ENCODE data around the gene COL26A1. TPM values are rescaled to one million over a fixed set of nuclear protein-coding genes. Genes with fewer than 3 reads are reported as not detected.
A peak's percentile ranks its signal among the peaks of the same experiment; 100 is the strongest.

Gene COL26A1
- total and polyA plus RNA-seq, 8 donors: 0.20 to 0.55 (median 0.31) TPM; not detected in 5

GRCh38 chr7:101386558-101387231, 24.0 kb downstream of the COL26A1 start:
- Histone ChIP-seq H3K4me1 (peaks cover 0 to 5% (median 0%) of the 10 kb centered on the region in 4 donors), H3K27me3 (peaks cover 0 to 53% (median 9%) of the 10 kb centered on the region in 3 donors), H3K9me3 (peaks cover 0 to 4% (median 0%) of the 10 kb centered on the region in 4 donors), H3K27ac (no peak overlapping the region), H3K4me3 (no peak overlapping the region), H3K36me3 (no peaks in the 10 kb centered on the region)
- intact Hi-C loops (cut with DNase I; ENCODE audit: low total_unique reads): no loop called here
- TF ChIP-seq EP300 (IDR thresholded peaks at IDR 0.05) (no peak), CTCF (IDR thresholded peaks at IDR 0.05) (no peak), POLR2AphosphoS5 (IDR thresholded peaks at IDR 0.05) (no peak), POLR2A (IDR thresholded peaks at IDR 0.05) (no peak)
- DNase-seq: peak in 1 of 2 donors; percentile 51
- WGBS, 5 donors: 27 to 44% (median 33%) methylated on average over 17 to 21 of the region's 21 CpGs

GRCh38 chr7:101390901-101391301, 28.2 kb downstream of the COL26A1 start:
- TF ChIP-seq CTCF (IDR thresholded peaks at IDR 0.05) (no peak), EP300 (IDR thresholded peaks at IDR 0.05) (no peak), POLR2AphosphoS5 (IDR thresholded peaks at IDR 0.05) (no peak), POLR2A (IDR thresholded peaks at IDR 0.05) (no peak)
- Histone ChIP-seq H3K36me3 (no peaks in the 10 kb centered on the region), H3K4me3 (no peak overlapping the region), H3K9me3 (no peaks in the 10 kb centered on the region), H3K4me1 (peaks cover 0 to 5% (median 0%) of the 10 kb centered on the region in 4 donors), H3K27ac (no peak overlapping the region), H3K27me3 (peaks cover 0 to 89% (median 13%) of the 10 kb centered on the region in 3 donors)
- 37 to 46% (median 43%) methylated on average over 7 of the region's 7 CpGs for WGBS, 5 donors
- intact Hi-C loops (cut with DNase I; ENCODE audit: low total_unique reads): no loop called here
- peak in 1 of 2 donors; percentile 72 for DNase-seq

- H3K4me3 ChIP-seq: no peak overlapping the region
- intact Hi-C loops (cut with DNase I; ENCODE audit: low total_unique reads): no loop called here
Observed at GRCh38 chr7:101391991-101392390, 29.3 kb downstream of the COL26A1 start.

GRCh38 chr7:101393865-101394264, 31.2 kb downstream of the COL26A1 start:
- no peaks in the 10 kb centered on the region for H3K4me1 ChIP-seq
- H3K4me3 ChIP-seq: no peak overlapping the region
- peaks cover 0 to 77% (median 18%) of the 10 kb centered on the region in 3 donors for H3K27me3 ChIP-seq
- no peak overlapping the region for H3K27ac ChIP-seq
- H3K9me3 ChIP-seq: no peaks in the 10 kb centered on the region
- 81 to 91% (median 85%) methylated on average over 3 of the region's 3 CpGs for WGBS, 5 donors
- intact Hi-C loops (cut with DNase I; ENCODE audit: low total_unique reads): no loop called here
- H3K36me3 ChIP-seq: no peaks in the 10 kb centered on the region
- TF ChIP-seq CTCF (IDR thresholded peaks at IDR 0.05): no peak
- TF ChIP-seq EP300 (IDR thresholded peaks at IDR 0.05): no peak
- TF ChIP-seq POLR2AphosphoS5 (IDR thresholded peaks at IDR 0.05): no peak
- no peak for TF ChIP-seq POLR2A (IDR thresholded peaks at IDR 0.05)
- no peak for DNase-seq

More at GRCh38 chr7:101391991-101392390, 29.3 kb downstream of the COL26A1 start:
- peaks cover 0 to 2% (median 0%) of the 10 kb centered on the region in 4 donors for H3K4me1 ChIP-seq
- H3K9me3 ChIP-seq: no peaks in the 10 kb centered on the region
- TF ChIP-seq EP300 (IDR thresholded peaks at IDR 0.05) (no peak), POLR2AphosphoS5 (IDR thresholded peaks at IDR 0.05) (no peak), POLR2A (IDR thresholded peaks at IDR 0.05) (no peak), CTCF (IDR thresholded peaks at IDR 0.05) (no peak)
- no peaks in the 10 kb centered on the region for H3K36me3 ChIP-seq
- 78 to 86% (median 82%) methylated on average over 6 of the region's 6 CpGs for WGBS, 5 donors
- peaks cover 0 to 79% (median 8%) of the 10 kb centered on the region in 3 donors for H3K27me3 ChIP-seq
- H3K27ac ChIP-seq: no peak overlapping the region
- DNase-seq: no peak

All from stomach (tissue), 9 donors.